Measurements from ENCODE around the gene LCE2B.

DNA sequence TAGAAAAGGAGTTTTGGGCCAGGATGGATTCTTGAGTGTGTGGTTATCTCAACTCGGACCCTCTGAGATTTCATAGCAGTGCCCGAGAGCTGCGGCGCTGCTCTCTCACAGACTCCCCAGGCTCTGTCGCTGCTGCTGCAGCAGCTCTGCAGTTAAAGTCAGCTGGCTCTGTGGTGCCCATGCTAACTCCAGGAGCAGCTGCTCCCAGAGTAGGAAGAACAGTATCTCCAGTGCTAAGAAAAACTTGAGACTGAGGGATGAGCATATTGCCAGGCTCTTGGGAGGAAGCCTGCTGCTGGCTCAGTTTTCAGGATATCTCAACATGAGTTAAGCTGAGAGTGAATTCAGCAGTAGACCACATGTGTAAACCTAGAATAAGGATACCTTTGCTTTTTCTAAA lies 18.3 kb upstream of the LCE2B start:
- TF ChIP-seq EZH2phosphoT487 (IDR thresholded peaks at IDR 0.05; ENCODE audit: insufficient read depth, low read depth) = no peak
- TF ChIP-seq EZH2 (IDR thresholded peaks at IDR 0.05; ENCODE audit: insufficient read depth, poor library complexity, severe bottlenecking) = no peak

Measured in GM23248 (cell line).